HG02623 (cell line): ENCODE data around the gene TRAF3IP1.
"Not testable (repeated sequence)": the region's sequence is repeated elsewhere in the genome, so short reads cannot be mapped to it uniquely, and the experiment has no call there.

Experiments used
- ATAC-seq: cut with Tn5 transposase; IDR thresholded peaks from one replicate; pipeline ENCODE4 v1.9.1; 2021; ENCODE audit warnings: moderate library complexity; ENCODE audit not compliant: unreplicated experiment

Gene TRAF3IP1

DNA sequence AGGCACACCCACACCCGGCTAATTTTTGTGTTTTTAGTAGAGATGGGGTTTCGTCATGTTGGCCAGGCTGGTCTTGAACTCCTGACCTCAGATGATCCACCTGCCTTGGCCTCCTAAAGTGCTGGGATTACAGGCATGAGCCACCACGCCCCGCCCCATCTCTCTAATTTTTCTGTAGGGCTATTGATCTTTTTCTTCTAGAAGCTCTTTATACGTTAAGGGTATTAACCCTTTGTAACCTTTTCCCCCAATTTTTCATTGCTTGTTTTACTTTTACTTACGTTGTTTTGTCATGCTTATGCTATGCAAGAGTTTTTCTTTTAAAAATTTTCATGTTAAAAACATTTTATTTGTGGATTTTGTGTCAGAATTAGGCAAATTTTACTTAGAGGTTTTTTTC, 121.9 kb downstream of the TRAF3IP1 start:
- ATAC-seq = not testable (repeated sequence)

DNA sequence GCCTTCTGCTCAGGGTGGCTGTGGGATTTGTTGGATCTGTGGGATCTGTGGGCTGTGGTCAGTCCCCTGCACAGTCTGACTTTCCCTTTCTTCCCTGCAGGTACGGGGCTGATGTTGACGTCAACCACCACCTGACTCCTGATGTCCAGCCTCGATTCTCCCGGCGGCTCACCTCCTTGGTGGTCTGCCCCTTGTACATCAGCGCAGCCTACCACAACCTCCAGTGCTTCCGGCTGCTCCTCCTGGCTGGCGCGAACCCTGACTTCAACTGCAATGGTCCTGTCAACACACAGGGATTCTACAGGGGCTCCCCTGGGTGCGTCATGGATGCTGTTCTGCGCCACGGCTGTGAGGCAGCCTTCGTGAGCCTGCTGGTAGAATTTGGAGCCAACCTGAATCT, 123.9 kb downstream of the TRAF3IP1 start:
- no peak for ATAC-seq

DNA sequence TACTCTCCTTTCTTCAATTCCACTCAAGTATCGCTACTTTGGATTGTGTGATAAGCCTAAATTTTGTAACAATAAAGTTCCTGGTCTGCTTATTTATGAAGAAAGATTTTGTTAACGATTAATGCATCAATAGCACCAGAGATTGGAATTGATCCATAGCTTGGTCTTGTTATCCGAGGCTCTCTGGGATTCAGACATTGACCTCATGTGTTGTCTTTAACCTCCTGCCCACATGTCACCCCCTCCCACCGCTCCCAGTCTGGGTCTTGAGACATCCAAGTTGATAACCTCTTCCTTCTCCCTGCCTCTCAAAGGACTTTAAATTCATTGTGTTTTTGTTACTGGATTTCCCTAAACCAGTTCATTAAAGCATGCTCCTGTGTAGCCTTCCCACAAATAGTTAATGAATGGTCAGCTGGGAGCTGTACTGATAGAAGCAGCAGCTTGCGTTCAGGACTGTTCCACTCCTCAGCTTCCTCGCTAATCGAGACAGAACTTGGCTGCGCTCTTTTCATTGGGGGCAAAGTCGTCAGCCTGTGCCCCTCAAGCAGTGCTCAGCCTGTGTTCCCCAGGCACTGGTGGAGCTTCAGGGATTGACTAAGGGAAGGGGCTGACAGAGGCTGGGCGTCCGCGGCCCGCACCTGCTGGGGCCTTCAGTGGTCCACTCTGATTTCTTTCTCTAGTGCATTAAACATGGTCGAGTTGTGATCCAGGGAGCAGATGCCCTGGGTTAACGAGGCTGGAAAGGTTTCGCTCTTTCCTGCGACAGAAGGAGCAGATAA, 125.3 kb downstream of the TRAF3IP1 start:
- no peak for ATAC-seq

GRCh38 chr2:238446371-238446770, 126.1 kb downstream of the TRAF3IP1 start:
- no peak for ATAC-seq

DNA sequence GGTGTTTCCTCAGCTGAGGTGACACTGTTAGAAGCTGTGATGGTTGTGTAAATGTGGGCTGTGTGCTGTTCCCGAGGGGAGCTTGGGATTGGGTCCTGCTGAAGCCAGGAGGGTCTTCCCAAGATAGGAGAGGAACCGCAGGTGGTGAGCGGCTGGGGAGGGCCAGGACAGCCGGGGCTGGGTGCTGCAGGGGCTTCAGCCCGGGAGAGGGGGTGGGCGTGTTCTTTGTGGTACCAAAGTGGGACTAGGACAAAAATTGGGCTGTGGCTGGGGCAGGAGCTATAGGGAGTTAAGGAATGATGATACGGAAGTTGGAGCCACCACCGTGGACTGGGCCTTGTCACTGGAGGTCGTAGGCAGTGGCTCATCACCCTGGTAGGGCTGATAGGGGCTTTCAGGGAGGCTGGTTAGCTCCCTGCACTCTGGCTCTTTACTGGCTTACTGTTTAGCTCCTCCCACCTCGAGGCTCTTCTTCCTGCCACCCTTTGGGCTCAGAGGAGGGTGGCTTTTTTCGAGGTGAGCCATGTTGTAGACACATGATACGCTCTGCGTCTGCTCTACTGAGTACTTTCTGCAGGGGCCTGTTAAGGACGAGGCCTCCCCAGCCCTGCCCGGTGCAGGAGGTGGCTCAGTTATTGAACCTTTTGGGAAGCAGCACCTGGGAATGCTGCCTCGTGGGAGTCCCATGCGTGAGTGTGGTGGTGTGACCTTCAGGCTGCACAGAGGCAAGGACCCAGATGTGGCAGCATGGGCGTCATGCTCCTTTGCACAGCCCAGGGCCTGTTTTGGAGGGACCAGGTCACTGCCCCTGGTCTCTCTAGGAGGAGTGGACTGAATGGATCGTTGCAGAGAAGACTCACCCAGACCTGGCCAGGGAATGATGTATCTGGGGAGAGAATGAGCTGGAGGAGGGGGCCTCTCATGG, 128.0 kb downstream of the TRAF3IP1 start:
- no peak for ATAC-seq

DNA sequence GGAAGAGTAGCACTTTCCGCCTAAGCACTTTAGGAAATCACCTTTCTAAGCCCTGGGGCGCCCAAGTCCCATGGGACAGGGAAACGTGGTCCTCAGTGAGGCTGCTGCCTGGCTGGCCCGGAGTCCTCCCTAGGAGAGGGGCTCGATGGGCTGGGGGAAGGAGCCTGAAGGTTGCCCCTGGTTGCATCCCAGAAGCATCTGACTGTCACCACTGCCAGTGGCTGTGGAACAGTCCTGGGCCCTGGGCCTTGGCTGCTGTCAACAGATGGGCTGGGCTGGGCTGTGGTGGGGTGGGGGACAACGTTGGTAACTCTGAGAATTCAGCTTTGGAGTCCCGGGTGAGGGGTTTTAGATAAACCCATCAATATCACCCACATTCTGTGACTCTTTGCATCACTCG, 128.9 kb downstream of the TRAF3IP1 start:
- no peak for ATAC-seq

GRCh38 chr2:238449909-238450417, 129.6 kb downstream of the TRAF3IP1 start:
- no peak for ATAC-seq

GRCh38 chr2:238450440-238450861, 130.1 kb downstream of the TRAF3IP1 start:
- ATAC-seq = no peak
